Muscle layer of colon (tissue), 2 donors: Measurements from ENCODE around the gene TUBB4B.

Experiments
- H3K27ac ChIP-seq: one replicate; pipeline ENCODE4 v1.7.0; 2013; ENCODE audit warnings: low read depth, mild to moderate bottlenecking, low read length, moderate library complexity
- H3K27me3 ChIP-seq, 2 donors: one replicate each; pipeline ENCODE4 v1.7.0; 2013; ENCODE audit warnings: low read length in 2 of 2, mild to moderate bottlenecking in 2 of 2; ENCODE audit not compliant: insufficient read depth in 2 of 2, control insufficient read depth in 1 of 2
- H3K36me3 ChIP-seq: one replicate; pipeline ENCODE4 v1.7.0; 2013; ENCODE audit warnings: mild to moderate bottlenecking, low read length; ENCODE audit not compliant: insufficient read depth
- H3K4me1 ChIP-seq: one replicate; pipeline ENCODE4 v1.7.0; 2013; ENCODE audit warnings: mild to moderate bottlenecking, low read length; ENCODE audit not compliant: insufficient read depth
- H3K4me3 ChIP-seq, 2 donors: one replicate each; pipeline ENCODE4 v1.7.0; 2013; ENCODE audit warnings: low read length in 2 of 2, low read depth in 1 of 2, mild to moderate bottlenecking in 1 of 2, moderate library complexity in 1 of 2
- H3K9ac ChIP-seq: one replicate; pipeline ENCODE4 v1.7.0; 2013; ENCODE audit warnings: low read length
- H3K9me3 ChIP-seq: one replicate; pipeline ENCODE4 v1.7.0; 2013; ENCODE audit warnings: mild to moderate bottlenecking, low read length
- donor health status: abdominal sarcoma.
- donor health status: Adenocarcinoma of cecum.

Gene TUBB4B

DNA sequence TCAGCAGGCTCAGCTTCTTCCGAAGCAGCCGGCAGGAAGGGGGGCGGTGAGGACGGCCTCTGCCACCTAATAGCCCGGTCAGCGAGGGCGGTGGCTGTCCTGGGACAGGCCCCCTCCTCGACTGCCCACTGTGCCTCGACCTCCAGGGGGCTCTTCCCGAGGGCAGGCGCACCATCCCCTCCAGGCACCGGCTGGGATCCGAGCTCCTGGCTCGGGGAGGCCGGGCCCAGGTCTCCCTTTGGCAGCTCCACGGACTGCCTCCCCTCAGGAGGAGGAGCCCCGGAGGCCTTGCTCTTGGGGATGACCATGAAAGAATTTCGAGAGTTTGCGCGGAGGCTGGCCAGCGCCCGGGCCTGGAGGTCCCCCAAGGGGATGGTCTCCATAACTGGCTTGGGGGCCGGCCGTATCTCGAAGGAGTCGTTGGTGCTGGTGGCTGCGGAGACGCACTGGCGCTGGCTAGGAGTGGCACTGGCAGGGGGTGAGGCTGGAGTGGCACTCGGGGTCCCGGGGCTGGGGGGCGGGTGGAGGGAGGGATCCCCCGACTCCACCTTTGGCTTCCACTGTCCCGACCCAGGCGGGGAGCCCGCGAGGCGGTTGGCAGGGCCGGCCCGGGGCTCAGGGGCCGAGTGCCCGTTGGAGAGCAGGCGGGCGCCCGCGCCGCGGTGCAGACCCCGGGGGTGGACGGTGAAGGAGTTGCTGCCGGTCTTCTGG, 41.5 kb upstream of the TUBB4B start:
- no peak overlapping the region for H3K27ac ChIP-seq

GRCh38 chr9:137200311-137201204, 40.5 kb upstream of the TUBB4B start, which contains the start of gene TPRN:
TSS of gene TPRN (minus strand) at chr9:137200741. CDS start at chr9:137200711, 30 bp downstream.
- H3K4me1 ChIP-seq = peaks cover 51% of the 10 kb centered on the region

More for the DNA sequence above, 41.5 kb upstream of the TUBB4B start:
- Histone ChIP-seq H3K4me3 (peak overlapping the region in 1 of 2 donors; percentile 20), H3K36me3 (no peaks in the 10 kb centered on the region), H3K4me1 (peaks cover 47% of the 10 kb centered on the region), H3K9me3 (no peaks in the 10 kb centered on the region), H3K27me3 (no peaks in the 10 kb centered on the region), H3K9ac (no peak overlapping the region)

DNA sequence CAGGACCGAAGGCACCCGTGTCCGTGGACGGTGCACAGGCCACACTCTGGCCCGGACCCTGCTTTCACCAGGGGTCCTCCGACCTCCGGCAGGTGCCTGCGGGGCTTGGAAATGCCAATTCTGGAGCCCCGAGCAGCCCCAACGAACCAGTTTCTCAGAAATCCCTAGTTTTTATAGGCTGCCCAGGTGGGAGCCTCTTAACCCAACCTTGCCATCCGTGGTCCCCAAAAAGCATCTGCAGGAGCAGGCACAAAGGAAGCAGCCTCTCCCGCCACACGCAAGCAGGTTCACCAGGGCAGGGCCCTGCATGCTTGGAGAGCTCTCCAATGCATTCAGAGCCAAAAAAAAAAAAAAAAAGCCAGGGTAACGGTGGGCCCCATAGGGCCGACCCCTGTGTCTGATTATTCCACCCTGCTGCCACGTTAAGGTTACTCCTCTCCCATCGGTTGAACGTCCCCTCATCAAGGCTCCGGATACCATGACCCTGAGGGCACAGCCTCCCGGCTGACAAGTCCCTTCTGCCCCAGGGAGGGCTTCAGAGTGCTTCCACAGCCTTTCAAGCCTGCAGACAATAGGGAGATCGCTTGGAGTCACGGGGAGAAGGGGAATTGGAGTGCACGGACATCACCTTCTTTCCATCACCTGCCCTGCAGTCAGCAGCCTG, 39.8 kb upstream of the TUBB4B start:
- Histone ChIP-seq H3K27ac (peak overlapping the region; percentile 73), H3K4me1 (peaks cover 57% of the 10 kb centered on the region), H3K9me3 (no peaks in the 10 kb centered on the region), H3K4me3 (peak overlapping the region; percentile 47 to 72), H3K9ac (no peak overlapping the region), H3K27me3 (no peaks in the 10 kb centered on the region), H3K36me3 (no peaks in the 10 kb centered on the region)

More at GRCh38 chr9:137200311-137201204, 40.5 kb upstream of the TUBB4B start, which contains the start of gene TPRN:
- peak within 1 kb of the TSS; percentile 47 to 72 for H3K4me3 ChIP-seq
- no peak within 1 kb of the TSS for H3K9ac ChIP-seq
- peak within 1 kb of the TSS; percentile 73 for H3K27ac ChIP-seq
- H3K9me3 ChIP-seq = no peaks in the 10 kb centered on the region
- H3K27me3 ChIP-seq = no peaks in the 10 kb centered on the region
- no peaks in the 10 kb centered on the region for H3K36me3 ChIP-seq

GRCh38 chr9:137202966-137203365, 38.1 kb upstream of the TUBB4B start:
- no peak overlapping the region for H3K27ac ChIP-seq
- H3K4me1 ChIP-seq = peaks cover 63% of the 10 kb centered on the region
- no peaks in the 10 kb centered on the region for H3K9me3 ChIP-seq
- H3K36me3 ChIP-seq = no peaks in the 10 kb centered on the region
- no peak overlapping the region for H3K9ac ChIP-seq
- no peak overlapping the region for H3K4me3 ChIP-seq
- H3K27me3 ChIP-seq = no peaks in the 10 kb centered on the region

GRCh38 chr9:137204731-137205125, 36.4 kb upstream of the TUBB4B start:
- Histone ChIP-seq H3K9me3 (no peaks in the 10 kb centered on the region), H3K4me3 (peak overlapping the region; percentile 56 to 97), H3K27ac (peak overlapping the region; percentile 59), H3K36me3 (no peaks in the 10 kb centered on the region), H3K9ac (peak overlapping the region; percentile 76), H3K4me1 (peaks cover 46% of the 10 kb centered on the region), H3K27me3 (no peaks in the 10 kb centered on the region)

- Histone ChIP-seq H3K9ac (peak within 1 kb of the TSS; percentile 90), H3K36me3 (no peaks in the 10 kb centered on the region), H3K27ac (peak within 1 kb of the TSS; percentile 59), H3K27me3 (no peaks in the 10 kb centered on the region), H3K4me1 (peaks cover 46% of the 10 kb centered on the region), H3K4me3 (peak within 1 kb of the TSS; percentile 56 to 97), H3K9me3 (no peaks in the 10 kb centered on the region)
Observed at GRCh38 chr9:137205126-137206069, 35.7 kb upstream of the TUBB4B start, which contains the start of the genes NDOR1 and TMEM203. TSS of gene NDOR1 (plus strand) at chr9:137205700. CDS start at chr9:137205778, 78 bp downstream. TSS of gene TMEM203 (minus strand) at chr9:137205648. CDS start at chr9:137205414, 234 bp downstream.

DNA sequence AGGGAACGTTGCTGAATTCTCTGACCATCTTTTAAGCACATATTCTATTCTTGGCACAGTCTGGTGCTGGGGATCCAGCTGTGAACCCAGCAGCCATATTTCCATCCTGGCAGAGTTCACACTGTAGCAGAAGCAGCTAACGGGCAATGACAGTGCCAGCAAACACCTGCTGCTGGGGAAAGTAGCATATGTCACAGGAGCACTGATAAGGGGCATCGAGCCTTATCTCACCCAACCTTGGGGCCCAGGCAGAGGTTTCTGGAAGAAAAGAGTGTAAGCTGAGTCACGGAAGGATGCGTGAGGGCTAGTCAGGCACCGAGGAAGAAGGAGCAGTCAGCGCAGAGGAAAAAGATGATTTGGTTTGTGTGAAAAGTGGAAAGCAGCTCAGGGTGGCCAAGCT, 34.5 kb upstream of the TUBB4B start:
- no peak overlapping the region for H3K27ac ChIP-seq
- H3K4me1 ChIP-seq = peaks cover 40% of the 10 kb centered on the region
- H3K9ac ChIP-seq = no peak overlapping the region
- H3K9me3 ChIP-seq = no peaks in the 10 kb centered on the region
- H3K36me3 ChIP-seq = no peaks in the 10 kb centered on the region
- H3K27me3 ChIP-seq = no peaks in the 10 kb centered on the region
- H3K4me3 ChIP-seq = peak overlapping the region in 1 of 2 donors; percentile 97

- Histone ChIP-seq H3K9ac (no peak overlapping the region), H3K36me3 (no peaks in the 10 kb centered on the region), H3K4me3 (no peak overlapping the region)
Observed at GRCh38 chr9:137211532-137211931, 29.6 kb upstream of the TUBB4B start.

GRCh38 chr9:137212520-137212919, 28.6 kb upstream of the TUBB4B start:
- no peaks in the 10 kb centered on the region for H3K4me1 ChIP-seq
- H3K36me3 ChIP-seq = no peaks in the 10 kb centered on the region
- H3K27me3 ChIP-seq = no peaks in the 10 kb centered on the region
- no peak overlapping the region for H3K4me3 ChIP-seq
- H3K27ac ChIP-seq = no peak overlapping the region
- H3K9me3 ChIP-seq = no peaks in the 10 kb centered on the region
- no peak overlapping the region for H3K9ac ChIP-seq

More at GRCh38 chr9:137211532-137211931, 29.6 kb upstream of the TUBB4B start:
- Histone ChIP-seq H3K4me1 (peaks cover 5% of the 10 kb centered on the region), H3K27me3 (no peaks in the 10 kb centered on the region), H3K9me3 (no peaks in the 10 kb centered on the region), H3K27ac (no peak overlapping the region)
